GM19395 (cell line): ENCODE measurements around the gene ASTN2.

Experiments used
- ATAC-seq: cut with Tn5 transposase; IDR thresholded peaks from one replicate; pipeline ENCODE4 v1.9.1; 2021; ENCODE audit warnings: mild to moderate bottlenecking, moderate library complexity; ENCODE audit not compliant: unreplicated experiment

Gene ASTN2

GRCh38 chr9:116452227-116452626 is 962.6 kb downstream of the ASTN2 start:
- ATAC-seq, result no peak

GRCh38 chr9:116451500-116452115 is 963.2 kb downstream of the ASTN2 start:
- no peak for ATAC-seq

- peak; percentile 94 for ATAC-seq
These were observed 964.3 kb downstream of the ASTN2 start for GRCh38 chr9:116450378-116451139.

- ATAC-seq, result no peak
These were observed 964.9 kb downstream of the ASTN2 start for GRCh38 chr9:116449949-116450348.

GRCh38 chr9:116448431-116448830 is 966.4 kb downstream of the ASTN2 start:
- ATAC-seq, result no peak

- no peak for ATAC-seq
These were observed 966.9 kb downstream of the ASTN2 start for GRCh38 chr9:116447934-116448333.

GRCh38 chr9:116442528-116442927 is 972.3 kb downstream of the ASTN2 start:
- ATAC-seq, result no peak

- no peak for ATAC-seq
These were observed 977.2 kb downstream of the ASTN2 start for GRCh38 chr9:116437411-116438370.

- no peak for ATAC-seq
These were observed 978.7 kb downstream of the ASTN2 start for GRCh38 chr9:116436121-116436520.

- no peak for ATAC-seq
These were observed 979.2 kb downstream of the ASTN2 start for GRCh38 chr9:116435706-116436105.

GRCh38 chr9:116434314-116434713 is 980.5 kb downstream of the ASTN2 start:
- no peak for ATAC-seq

GRCh38 chr9:116432051-116432450 is 982.8 kb downstream of the ASTN2 start:
- no peak for ATAC-seq

GRCh38 chr9:116430849-116431248 is 984.0 kb downstream of the ASTN2 start:
- ATAC-seq, result no peak

GRCh38 chr9:116425244-116425643 is 989.6 kb downstream of the ASTN2 start:
- no peak for ATAC-seq

GRCh38 chr9:116423149-116423548 is 991.7 kb downstream of the ASTN2 start:
- no peak for ATAC-seq

- no peak for ATAC-seq
These were observed 992.5 kb downstream of the ASTN2 start for GRCh38 chr9:116422119-116422979.

- ATAC-seq, result no peak
These were observed 993.8 kb downstream of the ASTN2 start for GRCh38 chr9:116420993-116421538.

- no peak for ATAC-seq
These were observed 995.7 kb downstream of the ASTN2 start for GRCh38 chr9:116419181-116419580.

GRCh38 chr9:116417464-116417863 is 997.4 kb downstream of the ASTN2 start:
- no peak for ATAC-seq

GRCh38 chr9:116416421-116416820 is 998.4 kb downstream of the ASTN2 start:
- ATAC-seq, result no peak
